Chondrocyte (in vitro differentiated cells): ENCODE data around the gene TEX264. TPM values are rescaled to one million over a fixed set of nuclear protein-coding genes. Genes with fewer than 3 reads are reported as not detected.
A peak's percentile ranks its signal among the peaks of the same experiment; 100 is the strongest.

Source experiments
- DNase-seq: peaks from one replicate; pipeline ENCODE4 v3.0.0; 2021; ENCODE audit warnings: mixed read lengths, low spot score
- H3K27ac Mint-ChIP-seq: one replicate; pipeline ENCODE4 v1.8.0; 2021; ENCODE audit warnings: mild to moderate bottlenecking, moderate library complexity, mixed read lengths; ENCODE audit not compliant: unreplicated experiment
- H3K27me3 Mint-ChIP-seq: 2 replicates; pipeline ENCODE4 v1.8.0; 2021; ENCODE audit warnings: low read depth, mixed read lengths
- H3K36me3 Mint-ChIP-seq: 2 replicates; pipeline ENCODE4 v1.8.0; 2021; ENCODE audit warnings: low read depth, mixed read lengths
- H3K4me1 Mint-ChIP-seq: 2 replicates; pipeline ENCODE4 v1.8.0; 2021; ENCODE audit warnings: low read depth, mild to moderate bottlenecking, mixed read lengths
- H3K4me3 Mint-ChIP-seq: one replicate; pipeline ENCODE4 v1.8.0; 2021; ENCODE audit warnings: mild to moderate bottlenecking, moderate library complexity, mixed read lengths; ENCODE audit not compliant: unreplicated experiment
- H3K9me3 Mint-ChIP-seq: 2 replicates; pipeline ENCODE4 v1.8.0; 2021; ENCODE audit warnings: low read depth, mixed read lengths
- CTCF ChIP-seq: fragments of 200-600 bp; sonication (generic); IDR thresholded peaks from 2 replicates; pipeline ENCODE4 v1.5.0; 2021; ENCODE audit warnings: antibody characterized with exemption, mild to moderate bottlenecking, moderate library complexity
- total RNA-seq: library from RNA; stranded (reverse); gene quantifications from 3 replicates; pipeline ENCODE4 v1.2.1, GENCODE V29; 2021

Gene TEX264
- total RNA-seq, 1 donor from 2014 or later, result 45.0 TPM

GRCh38 chr3:51717446-51717845 lies 46.4 kb downstream of the TEX264 start:
- H3K4me3 Mint-ChIP-seq, result no peak overlapping the region
- no peak overlapping the region for H3K27ac Mint-ChIP-seq
- no peaks in the 10 kb centered on the region for H3K36me3 Mint-ChIP-seq
- TF ChIP-seq CTCF, result no peak
- H3K27me3 Mint-ChIP-seq, result peaks cover 8% of the 10 kb centered on the region
- H3K4me1 Mint-ChIP-seq, result no peaks in the 10 kb centered on the region
- DNase-seq, result peak; percentile 82
- H3K9me3 Mint-ChIP-seq, result no peaks in the 10 kb centered on the region

DNA sequence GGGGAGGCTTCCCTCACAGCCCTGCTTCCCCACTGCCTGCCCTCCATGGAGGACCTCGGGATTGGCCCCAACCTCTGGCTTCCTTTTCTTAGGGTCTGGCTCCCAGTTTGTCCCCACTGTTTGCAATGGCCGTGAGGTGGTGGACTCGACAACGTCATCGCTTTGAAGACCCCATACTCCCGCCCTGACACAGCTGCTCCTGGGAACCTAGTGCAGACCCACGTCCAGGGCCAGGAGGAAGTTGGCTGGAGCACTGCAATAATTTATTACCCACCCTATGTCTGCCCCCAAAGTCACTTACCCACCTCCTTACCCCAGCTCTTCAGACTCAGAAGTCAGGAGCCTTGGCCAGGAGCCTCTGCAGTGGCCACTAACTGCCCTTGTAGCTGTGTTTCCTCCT lies 46.9 kb downstream of the TEX264 start:
- no peak overlapping the region for H3K27ac Mint-ChIP-seq
- no peak for TF ChIP-seq CTCF
- peak; percentile 50 for DNase-seq
- H3K4me1 Mint-ChIP-seq, result no peaks in the 10 kb centered on the region
- no peaks in the 10 kb centered on the region for H3K36me3 Mint-ChIP-seq
- H3K4me3 Mint-ChIP-seq, result no peak overlapping the region
- H3K27me3 Mint-ChIP-seq, result peaks cover 8% of the 10 kb centered on the region
- no peaks in the 10 kb centered on the region for H3K9me3 Mint-ChIP-seq

DNA sequence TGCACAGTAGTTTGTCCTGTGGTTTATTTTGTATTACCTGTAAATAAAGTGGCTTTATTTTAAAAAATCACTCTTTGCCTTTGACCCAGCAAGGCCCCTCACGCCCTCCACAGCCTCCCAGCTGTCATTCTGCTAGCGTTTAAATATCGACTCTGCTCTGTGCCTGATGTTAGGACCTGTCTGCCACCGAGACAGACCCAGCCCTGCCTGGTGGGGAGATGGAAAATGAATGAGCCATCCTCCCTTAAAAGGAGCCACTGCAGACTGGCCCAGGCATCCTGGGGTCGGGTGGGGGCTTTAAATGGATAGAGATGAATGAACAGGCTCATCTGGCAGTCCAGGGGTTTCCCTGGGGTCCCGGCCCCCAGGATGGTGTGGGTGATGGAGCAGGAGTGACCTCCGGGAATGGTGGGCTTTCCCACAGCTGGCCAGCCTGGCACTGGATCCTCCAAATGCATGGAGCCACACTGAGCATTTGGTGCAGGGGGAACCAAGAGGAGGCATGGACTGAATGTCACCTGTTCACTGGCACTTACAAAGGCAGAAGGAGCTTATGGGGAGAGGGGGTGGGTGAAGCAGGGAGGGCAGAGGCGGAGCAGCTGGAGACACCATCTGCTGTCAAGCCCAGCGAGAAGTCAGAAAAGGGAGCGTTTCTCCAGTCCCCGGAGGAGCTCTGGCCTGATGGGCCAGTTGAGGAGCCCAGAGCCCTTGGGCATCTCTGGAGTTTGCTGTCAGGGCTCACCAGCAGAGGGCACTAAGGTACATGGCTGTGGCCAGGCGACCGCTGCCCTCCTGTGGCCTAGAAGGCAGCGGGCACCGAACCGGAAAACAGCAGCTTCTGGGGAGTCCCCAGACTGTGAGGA lies 47.7 kb downstream of the TEX264 start:
- H3K4me1 Mint-ChIP-seq, result no peaks in the 10 kb centered on the region
- no peak overlapping the region for H3K27ac Mint-ChIP-seq
- H3K4me3 Mint-ChIP-seq, result no peak overlapping the region
- no peaks in the 10 kb centered on the region for H3K9me3 Mint-ChIP-seq
- H3K27me3 Mint-ChIP-seq, result peaks cover 8% of the 10 kb centered on the region
- peak; percentile 71 for TF ChIP-seq CTCF
- no peaks in the 10 kb centered on the region for H3K36me3 Mint-ChIP-seq
- peak; percentile 68 for DNase-seq

- Mint-ChIP-seq H3K4me1 (no peaks in the 10 kb centered on the region), H3K27ac (no peak overlapping the region), H3K9me3 (no peaks in the 10 kb centered on the region), H3K36me3 (no peaks in the 10 kb centered on the region), H3K4me3 (no peak overlapping the region), H3K27me3 (peaks cover 8% of the 10 kb centered on the region)
- peak; percentile 1 for TF ChIP-seq CTCF
- DNase-seq, result peak; percentile 26
Measured at GRCh38 chr3:51719410-51720025, 48.5 kb downstream of the TEX264 start.

GRCh38 chr3:51720292-51721061 lies 49.4 kb downstream of the TEX264 start:
- no peak for TF ChIP-seq CTCF
- Mint-ChIP-seq H3K27me3 (peaks cover 8% of the 10 kb centered on the region), H3K27ac (no peak overlapping the region), H3K36me3 (no peaks in the 10 kb centered on the region), H3K4me1 (no peaks in the 10 kb centered on the region), H3K9me3 (no peaks in the 10 kb centered on the region), H3K4me3 (no peak overlapping the region)
- DNase-seq, result peak; percentile 43
